DND-41 (cell line): ENCODE measurements around the gene CEBPB.
A peak's percentile ranks its signal among the peaks of the same experiment; 100 is the strongest.

Source experiments
- ATAC-seq: fragments of 200-7000 bp; cut with Tn5 transposase; 3 replicates; pipeline ENCODE4 v1.9.1; 2021; ENCODE audit warnings: low read depth; ENCODE audit not compliant: insufficient read depth
- DNase-seq: peaks from one replicate; pipeline ENCODE4 v3.0.0-alpha.2; 2020
- H2AFZ ChIP-seq: 2 replicates; pipeline ENCODE4 v1.6.0; 2012; ENCODE audit warnings: low read depth, low read length
- H3K27ac ChIP-seq: 2 replicates; pipeline ENCODE4 v1.5.1; 2012; ENCODE audit warnings: low read length, inconsistent platforms
- H3K27me3 ChIP-seq: fragments of 200-600 bp; sonication (generic); 2 replicates; pipeline ENCODE4 v1.6.0; 2012; ENCODE audit warnings: low read length, mild to moderate bottlenecking, inconsistent platforms; ENCODE audit not compliant: insufficient read depth, poor library complexity
- H3K36me3 ChIP-seq: 2 replicates; pipeline ENCODE4 v1.5.1; 2012; ENCODE audit warnings: low read length, inconsistent platforms; ENCODE audit not compliant: insufficient read depth
- H3K4me1 ChIP-seq: 2 replicates; pipeline ENCODE4 v1.5.1; 2012; ENCODE audit warnings: mild to moderate bottlenecking, low read length; ENCODE audit not compliant: insufficient read depth
- H3K4me2 ChIP-seq: 2 replicates; pipeline ENCODE4 v1.6.0; 2012; ENCODE audit warnings: mild to moderate bottlenecking, moderate library complexity, low read length, inconsistent platforms; ENCODE audit not compliant: insufficient read depth
- H3K4me3 ChIP-seq, 2 experiments: fragments of 200-600 bp in 1 of 2; shearing (Covaris generic) in 1 of 2; 2 replicates each; pipeline ENCODE4 v1.5.1; 2012 to 2016; ENCODE audit warnings: inconsistent platforms in 2 of 2, low read length in 2 of 2, mild to moderate bottlenecking in 2 of 2, low read depth in 1 of 2, moderate library complexity in 1 of 2
- H3K79me2 ChIP-seq: 2 replicates; pipeline ENCODE4 v1.6.0; 2012; ENCODE audit warnings: low read length, inconsistent platforms; ENCODE audit not compliant: insufficient read depth
- H3K9ac ChIP-seq: 2 replicates; pipeline ENCODE4 v1.6.0; 2012; ENCODE audit warnings: low read depth, mild to moderate bottlenecking, inconsistent platforms, low read length, moderate library complexity
- H3K9me3 ChIP-seq: 2 replicates; pipeline ENCODE4 v1.5.1; 2012; ENCODE audit warnings: low read length, moderate library complexity, mild to moderate bottlenecking, inconsistent platforms; ENCODE audit not compliant: insufficient read depth, severe bottlenecking
- H4K20me1 ChIP-seq: 2 replicates; pipeline ENCODE4 v1.6.0; 2012; ENCODE audit warnings: low read length; ENCODE audit not compliant: insufficient read depth
- EZH2 ChIP-seq: IDR thresholded peaks from 3 replicates; pipeline ENCODE4 v1.6.1; 2012; ENCODE audit warnings: borderline replicate concordance, low read depth, mild to moderate bottlenecking, moderate library complexity, low read length, inconsistent platforms; ENCODE audit not compliant: severe bottlenecking
- TF ChIP-seq, protein P1 (sequence below): IDR thresholded peaks from 2 replicates; pipeline ENCODE4 v1.5.1; 2012; ENCODE audit warnings: borderline replicate concordance, low read length, moderate library complexity, mild to moderate bottlenecking; ENCODE audit not compliant: poor library complexity, severe bottlenecking; ENCODE audit errors: extremely low read depth

CEBPB gene

DNA sequence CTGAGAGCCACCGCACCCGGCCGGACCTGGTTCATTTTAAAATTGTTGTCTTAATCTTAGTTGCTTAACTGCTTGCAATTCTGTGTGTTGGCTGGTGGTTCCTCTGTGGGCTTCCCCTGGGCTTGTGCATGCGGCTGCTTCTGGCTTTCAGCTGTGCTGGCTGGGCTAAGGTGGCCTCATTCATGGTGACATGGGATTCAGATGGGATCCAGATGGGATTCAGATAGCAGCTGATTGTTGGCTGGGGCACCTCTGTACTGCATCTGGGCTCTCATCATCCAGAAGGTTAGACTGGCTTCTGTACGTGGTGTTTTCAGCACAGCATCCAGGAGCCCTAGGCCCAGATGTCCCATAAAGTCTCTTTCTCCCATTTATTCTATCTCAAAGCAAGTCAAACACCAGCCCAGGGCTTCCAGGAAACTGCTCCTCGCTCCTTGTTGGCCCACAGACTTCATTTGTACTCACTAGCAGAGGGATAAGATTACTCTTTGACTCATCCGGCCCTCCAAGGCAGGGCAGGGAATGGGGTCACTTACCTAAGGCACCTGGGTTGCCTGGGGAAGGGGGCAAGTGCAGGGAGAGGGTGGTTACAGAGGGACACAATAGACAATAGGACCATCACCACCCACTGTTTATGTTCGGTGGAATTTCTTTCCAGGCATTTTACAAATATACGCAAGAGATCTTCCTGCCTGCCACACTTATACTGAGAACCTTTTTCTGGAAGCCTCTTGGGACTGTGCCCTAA lies 26.9 kb upstream of the CEBPB start:
- no peak overlapping the region for H3K4me3 ChIP-seq
- no peak for TF ChIP-seq EZH2
- TF ChIP-seq, protein P1, sequence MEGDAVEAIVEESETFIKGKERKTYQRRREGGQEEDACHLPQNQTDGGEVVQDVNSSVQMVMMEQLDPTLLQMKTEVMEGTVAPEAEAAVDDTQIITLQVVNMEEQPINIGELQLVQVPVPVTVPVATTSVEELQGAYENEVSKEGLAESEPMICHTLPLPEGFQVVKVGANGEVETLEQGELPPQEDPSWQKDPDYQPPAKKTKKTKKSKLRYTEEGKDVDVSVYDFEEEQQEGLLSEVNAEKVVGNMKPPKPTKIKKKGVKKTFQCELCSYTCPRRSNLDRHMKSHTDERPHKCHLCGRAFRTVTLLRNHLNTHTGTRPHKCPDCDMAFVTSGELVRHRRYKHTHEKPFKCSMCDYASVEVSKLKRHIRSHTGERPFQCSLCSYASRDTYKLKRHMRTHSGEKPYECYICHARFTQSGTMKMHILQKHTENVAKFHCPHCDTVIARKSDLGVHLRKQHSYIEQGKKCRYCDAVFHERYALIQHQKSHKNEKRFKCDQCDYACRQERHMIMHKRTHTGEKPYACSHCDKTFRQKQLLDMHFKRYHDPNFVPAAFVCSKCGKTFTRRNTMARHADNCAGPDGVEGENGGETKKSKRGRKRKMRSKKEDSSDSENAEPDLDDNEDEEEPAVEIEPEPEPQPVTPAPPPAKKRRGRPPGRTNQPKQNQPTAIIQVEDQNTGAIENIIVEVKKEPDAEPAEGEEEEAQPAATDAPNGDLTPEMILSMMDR, result no peak
- H3K27me3 ChIP-seq, result no peaks in the 10 kb centered on the region
- H4K20me1 ChIP-seq, result no peaks in the 10 kb centered on the region
- DNase-seq (no peak), ATAC-seq (no peak)
- peaks cover 16% of the 10 kb centered on the region for H3K4me1 ChIP-seq
- no peaks in the 10 kb centered on the region for H3K36me3 ChIP-seq
- H3K27ac ChIP-seq, result no peak overlapping the region
- H3K9ac ChIP-seq, result no peak overlapping the region
- no peaks in the 10 kb centered on the region for H3K9me3 ChIP-seq
- H3K79me2 ChIP-seq, result no peaks in the 10 kb centered on the region
- no peak overlapping the region for H3K4me2 ChIP-seq
- no peak overlapping the region for H2AFZ ChIP-seq

GRCh38 chr20:50165684-50166554 lies 24.7 kb upstream of the CEBPB start:
- ATAC-seq (peak; percentile 87), DNase-seq (peak; percentile 80)
- H3K9ac ChIP-seq, result peak overlapping the region; percentile 33; the same call in 1 of the 2 replicates
- no peaks in the 10 kb centered on the region for H3K27me3 ChIP-seq
- no peaks in the 10 kb centered on the region for H3K36me3 ChIP-seq
- TF ChIP-seq EZH2, result no peak
- TF ChIP-seq, protein P1, result peak; percentile 11
- H3K79me2 ChIP-seq, result no peaks in the 10 kb centered on the region
- H3K9me3 ChIP-seq, result no peaks in the 10 kb centered on the region
- H3K4me2 ChIP-seq, result peak overlapping the region; percentile 61
- peak overlapping the region; percentile 55 for H2AFZ ChIP-seq
- H3K4me1 ChIP-seq, result peaks cover 16% of the 10 kb centered on the region
- no peaks in the 10 kb centered on the region for H4K20me1 ChIP-seq
- H3K4me3 ChIP-seq, result peak overlapping the region in 1 of 2 experiments; percentile 37; a peak in 2 of 4 replicates
- no peak overlapping the region for H3K27ac ChIP-seq

DNA sequence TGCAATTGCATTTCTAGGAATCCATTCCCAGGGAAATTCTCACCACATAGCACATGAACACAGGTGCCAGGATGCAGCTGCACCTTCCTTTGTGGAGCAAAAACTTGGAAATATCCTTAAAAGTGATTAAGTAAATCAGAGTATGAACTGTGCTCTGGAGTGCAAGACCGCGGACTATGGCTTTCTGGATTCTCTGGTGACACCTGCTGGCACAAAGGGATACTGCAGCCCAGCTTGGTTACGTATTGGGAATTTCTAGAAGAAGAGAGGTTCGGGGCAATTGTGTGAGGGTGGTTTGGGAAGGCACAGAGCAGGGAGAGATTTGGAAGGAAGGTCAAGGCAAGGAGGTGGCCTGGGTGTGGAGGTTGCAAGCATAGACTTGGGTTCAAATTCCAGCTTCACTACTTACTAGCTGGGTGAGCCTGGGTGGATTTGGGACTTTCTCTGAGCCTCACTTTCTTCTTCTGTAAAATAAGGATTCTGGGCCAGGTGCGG lies 21.3 kb upstream of the CEBPB start:
- TF ChIP-seq, protein P1, result peak; percentile 100
- TF ChIP-seq EZH2, result no peak
- Histone ChIP-seq H4K20me1 (no peaks in the 10 kb centered on the region), H3K79me2 (no peaks in the 10 kb centered on the region), H2AFZ (no peak overlapping the region), H3K4me3 (no peak overlapping the region), H3K27ac (no peak overlapping the region), H3K36me3 (no peaks in the 10 kb centered on the region), H3K4me1 (peaks cover 16% of the 10 kb centered on the region), H3K9ac (no peak overlapping the region), H3K9me3 (no peaks in the 10 kb centered on the region), H3K4me2 (no peak overlapping the region), H3K27me3 (no peaks in the 10 kb centered on the region)
- DNase-seq (peak; percentile 86), ATAC-seq (peak; percentile 82)
